HEK293T (cell line): ENCODE measurements around the gene PIAS3.

Source experiments
- CTCF ChIA-PET: fragments of 350-600 bp; formaldehyde crosslinking; extraction: SDS; loops from one replicate; lab custom pipeline; 2021; ENCODE audit warnings: antibody characterized with exemption, inconsistent platforms; lab: Yijun Ruan, JAX
- POLR2A ChIA-PET: fragments of 350-600 bp; formaldehyde crosslinking; extraction: SDS; loops from one replicate; lab custom pipeline; 2020; ENCODE audit warnings: antibody characterized with exemption, inconsistent platforms; lab: Yijun Ruan, JAX
- DNase-seq: peaks from one replicate; pipeline ENCODE4 v3.0.0; 2012; ENCODE audit warnings: mixed read lengths; ENCODE audit errors: extremely low spot score
- ARNT ChIP-seq: fragments of 450-650 bp; IDR thresholded peaks from 2 replicates; pipeline ENCODE4 v1.6.1; 2017; ENCODE audit warnings: mild to moderate bottlenecking
- BHLHE40 ChIP-seq: fragments of 450-650 bp; IDR thresholded peaks from 2 replicates; pipeline ENCODE4 v1.6.1; 2016; ENCODE audit warnings: mild to moderate bottlenecking, moderate library complexity, borderline replicate concordance
- CTBP1 ChIP-seq: fragments of 450-650 bp; IDR thresholded peaks from 2 replicates; pipeline ENCODE4 v1.6.1; 2016; ENCODE audit warnings: borderline replicate concordance
- ELF4 ChIP-seq: fragments of 450-650 bp; IDR thresholded peaks from 2 replicates; pipeline ENCODE4 v1.6.1; 2017; ENCODE audit warnings: antibody characterized with exemption
- FOXK2 ChIP-seq: fragments of 450-650 bp; IDR thresholded peaks from 2 replicates; pipeline ENCODE4 v1.6.1; 2016; ENCODE audit warnings: mild to moderate bottlenecking
- FOXM1 ChIP-seq: fragments of 450-650 bp; IDR thresholded peaks from 2 replicates; pipeline ENCODE4 v1.6.1; 2017; ENCODE audit warnings: mild to moderate bottlenecking, borderline replicate concordance
- HDGF ChIP-seq: fragments of 450-650 bp; IDR thresholded peaks from 2 replicates; pipeline ENCODE4 v1.6.1; 2017; ENCODE audit warnings: antibody characterized with exemption, borderline replicate concordance
- L3MBTL2 ChIP-seq: fragments of 450-650 bp; conservative IDR thresholded peaks from 2 replicates; pipeline ENCODE4 v1.6.1; 2016; ENCODE audit warnings: mild to moderate bottlenecking
- LEF1 ChIP-seq: fragments of 450-650 bp; IDR thresholded peaks from 2 replicates; pipeline ENCODE4 v1.6.1; 2017; ENCODE audit warnings: mild to moderate bottlenecking, borderline replicate concordance
- NFRKB ChIP-seq: fragments of 450-650 bp; IDR thresholded peaks from 2 replicates; pipeline ENCODE4 v1.6.1; 2016; ENCODE audit warnings: mild to moderate bottlenecking, moderate library complexity
- SP1 ChIP-seq: fragments of 450-650 bp; IDR thresholded peaks from 2 replicates; pipeline ENCODE4 v1.6.1; 2017
- SUZ12 ChIP-seq: fragments of 450-650 bp; IDR thresholded peaks from 2 replicates; pipeline ENCODE4 v1.6.1; 2016; ENCODE audit warnings: mild to moderate bottlenecking
- TARDBP ChIP-seq: fragments of 450-650 bp; IDR thresholded peaks from 2 replicates; pipeline ENCODE4 v1.6.1; 2016
- ZNF384 ChIP-seq: fragments of 450-650 bp; IDR thresholded peaks from 2 replicates; pipeline ENCODE4 v1.6.1; 2016
- TF ChIP-seq, protein P1 (sequence below): fragments of 450-650 bp; IDR thresholded peaks from 2 replicates; pipeline ENCODE4 v1.6.1; 2016

The PIAS3 gene

GRCh38 chr1:145855426-145855948, 3.4 kb downstream of the PIAS3 start:
- POLR2A ChIA-PET: no interaction called here
- CTCF ChIA-PET: interaction anchor here (1.0 kb wide), 2 partner anchors 9 to 10 kb away, joined by 3 to 4 read pairs; partner anchors contain the start of gene NUDT17
- no peak for DNase-seq
- TF ChIP-seq FOXK2 (no peak), SUZ12 (no peak), LEF1 (no peak), HDGF (no peak), ZNF384 (no peak), SP1 (no peak), TARDBP (no peak), ARNT (no peak)

GRCh38 chr1:145849356-145850160, 9.3 kb downstream of the PIAS3 start:
- peak; percentile 28 for DNase-seq
- ChIA-PET CTCF (interaction anchor here (0.5 to 7.3 kb wide), 3 partner anchors 9 to 270 kb away, joined by 3 to 97 read pairs (median 6); partner anchors contain the start of gene PIAS3), POLR2A (interaction anchor here (1.1 to 5.7 kb wide), 3 partner anchors 9 to 25 kb away, joined by 3 to 86 read pairs (median 10); partner anchors contain the start of gene PIAS3)
- peak; percentile 53; the same call in 1 of the 2 replicates for TF ChIP-seq FOXM1
- no peak for TF ChIP-seq L3MBTL2
- TF ChIP-seq FOXK2: no peak

- TF ChIP-seq L3MBTL2 (no peak), FOXK2 (no peak), NFRKB (no peak), CTBP1 (no peak)
- TF ChIP-seq, protein P1, sequence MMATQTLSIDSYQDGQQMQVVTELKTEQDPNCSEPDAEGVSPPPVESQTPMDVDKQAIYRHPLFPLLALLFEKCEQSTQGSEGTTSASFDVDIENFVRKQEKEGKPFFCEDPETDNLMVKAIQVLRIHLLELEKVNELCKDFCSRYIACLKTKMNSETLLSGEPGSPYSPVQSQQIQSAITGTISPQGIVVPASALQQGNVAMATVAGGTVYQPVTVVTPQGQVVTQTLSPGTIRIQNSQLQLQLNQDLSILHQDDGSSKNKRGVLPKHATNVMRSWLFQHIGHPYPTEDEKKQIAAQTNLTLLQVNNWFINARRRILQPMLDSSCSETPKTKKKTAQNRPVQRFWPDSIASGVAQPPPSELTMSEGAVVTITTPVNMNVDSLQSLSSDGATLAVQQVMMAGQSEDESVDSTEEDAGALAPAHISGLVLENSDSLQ: no peak
- CTCF ChIA-PET: interaction anchor here (1.7 to 7.3 kb wide), 2 partner anchors 11 to 44 kb away, joined by 5 to 97 read pairs; partner anchors contain the start of gene PIAS3
- POLR2A ChIA-PET: interaction anchor here (5.7 kb wide), 1 partner anchor 11 kb away, joined by 86 read pairs; the partner anchor contains the start of gene PIAS3
- no peak for DNase-seq
These were observed 11.1 kb downstream of the PIAS3 start for GRCh38 chr1:145847827-145848226.

DNA sequence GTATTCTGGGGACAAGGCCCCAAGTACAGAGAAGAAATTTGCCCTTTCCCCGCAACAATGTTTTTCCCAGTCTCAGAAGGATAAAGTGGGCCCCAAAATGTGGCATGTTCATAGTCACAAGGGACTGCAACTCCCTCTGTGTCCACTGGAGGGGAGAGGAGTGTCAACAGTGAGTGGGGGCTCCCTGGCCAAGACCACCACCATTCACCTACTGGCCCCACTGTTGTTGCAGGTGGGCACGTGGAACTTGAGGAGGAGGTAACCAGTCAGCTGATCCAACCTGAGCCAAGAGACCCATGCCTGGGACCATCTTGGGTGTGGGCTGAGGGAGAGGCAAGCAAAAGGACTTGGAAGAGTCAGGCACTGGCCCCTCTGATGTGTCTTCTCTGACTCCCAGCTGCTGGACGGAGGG, 12.7 kb downstream of the PIAS3 start:
- ChIA-PET CTCF (interaction anchor here (0.7 to 7.3 kb wide), 13 partner anchors 9 to 165 kb away, joined by 3 to 97 read pairs (median 6); partner anchors contain the start of genes ANKRD34A, LIX1L, PIAS3 and POLR3C), POLR2A (interaction anchor here (0.7 to 5.7 kb wide), 5 partner anchors 12 to 118 kb away, joined by 3 to 86 read pairs (median 8); partner anchors contain the start of genes ANKRD34A, PIAS3, POLR3C and POLR3GL)
- TF ChIP-seq FOXK2 (no peak), ELF4 (no peak), CTBP1 (no peak), LEF1 (no peak), HDGF (no peak), BHLHE40 (no peak), ZNF384 (no peak)
- peak; percentile 66 for DNase-seq

DNA sequence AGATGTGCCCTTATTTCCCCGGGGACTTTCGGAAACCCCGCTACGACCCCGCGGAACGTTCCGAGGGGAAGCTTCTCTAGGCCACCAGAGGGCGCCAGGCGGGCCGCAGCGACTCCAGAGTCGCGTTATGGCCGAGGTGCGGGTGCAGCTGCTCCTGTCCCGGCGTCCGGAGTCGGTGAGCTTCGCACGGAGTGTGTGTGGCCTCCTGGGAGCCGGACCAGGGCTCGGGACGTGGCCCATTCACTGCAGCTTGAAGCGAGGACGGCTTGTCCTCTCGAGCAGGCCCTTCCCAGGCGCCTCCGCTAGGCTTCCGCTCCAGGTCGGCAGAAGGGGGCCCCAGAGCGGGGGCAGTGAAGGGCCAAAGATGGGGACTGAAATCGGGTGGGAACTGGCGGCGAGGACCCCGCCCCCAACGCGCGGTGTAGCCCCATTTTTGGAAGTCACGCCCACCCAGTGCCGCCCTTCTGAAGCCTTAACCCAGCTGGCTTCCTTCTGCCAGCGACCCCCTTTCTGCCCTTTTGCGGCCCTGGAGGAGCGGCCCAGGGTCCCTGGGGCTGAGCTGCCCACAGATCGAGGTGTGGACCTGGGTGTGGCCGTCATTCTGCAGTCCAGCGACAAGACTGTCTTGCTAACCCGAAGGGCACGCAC, 13.2 kb downstream of the PIAS3 start, which contains the start of gene NUDT17:
Gene NUDT17 (plus strand): TSS at position 117 of the 648 bp plus-strand sequence. CDS start 11 bp downstream, at position 128.
- 0 out of 2 replicates have a peak, but pooled peaks have one; percentile 38 for TF ChIP-seq L3MBTL2
- TF ChIP-seq ELF4: no peak
- CTCF ChIA-PET: interaction anchor here (0.6 to 7.3 kb wide), 25 partner anchors 9 to 190 kb away, joined by 3 to 97 read pairs (median 4); partner anchors contain the start of genes ANKRD34A, ANKRD35, LIX1L and PIAS3
- POLR2A ChIA-PET: interaction anchor here (0.8 to 5.7 kb wide), 10 partner anchors 8 to 193 kb away, joined by 3 to 86 read pairs (median 6); partner anchors contain the start of genes ANKRD34A, HJV, PEX11B and PIAS3
- peak; percentile 94 for DNase-seq

- POLR2A ChIA-PET: interaction anchor here (0.6 to 5.7 kb wide), 11 partner anchors 8 to 193 kb away, joined by 3 to 86 read pairs (median 5); partner anchors contain the start of genes ANKRD34A, HJV, PEX11B and PIAS3
- CTCF ChIA-PET: interaction anchor here (0.6 to 7.3 kb wide), 24 partner anchors 10 to 191 kb away, joined by 3 to 97 read pairs (median 4); partner anchors contain the start of genes ANKRD34A, ANKRD35, LIX1L and PIAS3
- TF ChIP-seq L3MBTL2 (no peak), ARNT (no peak), FOXK2 (no peak), ELF4 (no peak), NFRKB (no peak), FOXM1 (no peak), BHLHE40 (no peak)
- TF ChIP-seq, protein P1: no peak
- no peak for DNase-seq
These were observed 13.8 kb downstream of the PIAS3 start for GRCh38 chr1:145845144-145845513.
